Measurements from ENCODE around the gene CDKN2D.
"Not testable (repeated sequence)": the region's sequence is repeated elsewhere in the genome, so short reads cannot be mapped to it uniquely, and the experiment has no call there.

The CDKN2D gene

DNA sequence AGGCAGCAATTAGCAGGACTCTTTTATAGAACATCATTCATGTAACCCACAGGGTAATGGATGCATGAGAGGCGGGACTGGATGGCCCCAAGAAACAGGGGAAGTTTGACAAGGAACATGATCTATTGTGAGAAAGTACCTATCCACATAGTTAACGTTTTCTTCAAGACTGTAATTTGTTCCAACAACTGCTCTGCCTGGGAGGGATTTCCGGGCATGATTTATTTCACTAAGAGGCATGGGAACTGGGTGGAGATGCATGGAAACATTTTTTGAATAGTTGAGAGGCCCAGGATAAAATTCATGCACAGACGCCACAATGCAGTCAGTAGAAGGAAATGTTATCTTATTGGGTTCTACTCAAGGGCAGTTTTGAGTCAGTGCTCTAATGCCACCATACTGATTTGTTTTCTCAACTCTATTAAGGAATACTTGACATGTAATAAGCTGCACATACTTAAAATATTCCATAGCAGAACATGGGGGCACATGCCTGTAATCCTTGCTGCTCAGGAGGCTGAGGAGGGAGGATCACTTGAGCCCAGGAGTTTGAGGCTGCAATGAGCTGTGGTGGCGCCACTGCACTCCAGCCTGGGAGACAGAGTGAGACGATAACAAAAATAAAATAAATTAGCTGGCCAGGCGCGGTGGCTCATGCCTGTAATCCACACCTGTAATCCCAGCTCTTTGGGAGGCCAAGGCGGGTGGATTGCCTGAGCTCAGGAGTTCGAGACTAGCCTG is 35.0 kb downstream of the CDKN2D start:
- Histone ChIP-seq H3K27me3 (ENCODE audit: control insufficient read depth, low read length) (peaks cover 26% of the 10 kb centered on the region), H3K79me2 (ENCODE audit: control insufficient read depth, low read length) (no peaks in the 10 kb centered on the region), H3K4me2 (ENCODE audit: low read length) (no peak overlapping the region), H3K4me1 (ENCODE audit: control insufficient read depth, low read length) (no peaks in the 10 kb centered on the region), H3K9me3 (ENCODE audit: control insufficient read depth, insufficient read depth, low read length) (peaks cover 2% of the 10 kb centered on the region; the same call in 1 of the 2 replicates), H4K20me1 (ENCODE audit: control insufficient read depth, insufficient read depth, low read depth, low read length) (no peaks in the 10 kb centered on the region), H3K27ac (ENCODE audit: low read depth, low read length) (no peak overlapping the region), H3F3A (ENCODE audit: control insufficient read depth, insufficient read depth) (no peaks in the 10 kb centered on the region), H3K4me3 (ENCODE audit: low read length) (no peak overlapping the region), H3K9me2 (replicated peaks; ENCODE audit: control insufficient read depth, low read length) (no peaks in the 10 kb centered on the region), H3K36me3 (ENCODE audit: control insufficient read depth, low read length) (no peaks in the 10 kb centered on the region)
- TF ChIP-seq, protein P1, sequence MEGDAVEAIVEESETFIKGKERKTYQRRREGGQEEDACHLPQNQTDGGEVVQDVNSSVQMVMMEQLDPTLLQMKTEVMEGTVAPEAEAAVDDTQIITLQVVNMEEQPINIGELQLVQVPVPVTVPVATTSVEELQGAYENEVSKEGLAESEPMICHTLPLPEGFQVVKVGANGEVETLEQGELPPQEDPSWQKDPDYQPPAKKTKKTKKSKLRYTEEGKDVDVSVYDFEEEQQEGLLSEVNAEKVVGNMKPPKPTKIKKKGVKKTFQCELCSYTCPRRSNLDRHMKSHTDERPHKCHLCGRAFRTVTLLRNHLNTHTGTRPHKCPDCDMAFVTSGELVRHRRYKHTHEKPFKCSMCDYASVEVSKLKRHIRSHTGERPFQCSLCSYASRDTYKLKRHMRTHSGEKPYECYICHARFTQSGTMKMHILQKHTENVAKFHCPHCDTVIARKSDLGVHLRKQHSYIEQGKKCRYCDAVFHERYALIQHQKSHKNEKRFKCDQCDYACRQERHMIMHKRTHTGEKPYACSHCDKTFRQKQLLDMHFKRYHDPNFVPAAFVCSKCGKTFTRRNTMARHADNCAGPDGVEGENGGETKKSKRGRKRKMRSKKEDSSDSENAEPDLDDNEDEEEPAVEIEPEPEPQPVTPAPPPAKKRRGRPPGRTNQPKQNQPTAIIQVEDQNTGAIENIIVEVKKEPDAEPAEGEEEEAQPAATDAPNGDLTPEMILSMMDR (IDR thresholded peaks at IDR 0.05; ENCODE audit: low read depth, low read length, poor library complexity, severe bottlenecking) = no peak
- TF ChIP-seq EZH2phosphoT487 (IDR thresholded peaks at IDR 0.05; ENCODE audit: borderline replicate concordance, low read length) = no peak

DNA sequence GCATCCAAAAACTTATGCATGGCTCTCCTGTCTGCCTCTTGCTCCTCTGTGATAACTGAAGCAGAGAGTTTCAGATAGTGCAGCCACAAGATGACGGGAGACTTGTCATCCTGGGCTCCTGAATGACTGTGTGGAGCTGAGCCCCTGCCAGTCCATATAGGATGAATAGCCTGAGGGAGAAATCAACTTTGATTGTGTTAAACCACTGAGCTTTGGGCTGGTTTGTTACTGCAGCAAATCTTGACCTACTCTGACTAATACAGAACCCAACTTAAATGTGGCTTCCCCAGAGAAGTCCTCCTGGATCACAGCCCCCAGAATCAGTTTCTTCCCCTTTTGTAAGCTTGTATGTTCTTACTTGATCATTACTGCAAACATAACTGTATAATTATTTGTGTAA is 36.3 kb downstream of the CDKN2D start:
- no peak overlapping the region for H3K27ac ChIP-seq (ENCODE audit: low read depth, low read length)

DNA sequence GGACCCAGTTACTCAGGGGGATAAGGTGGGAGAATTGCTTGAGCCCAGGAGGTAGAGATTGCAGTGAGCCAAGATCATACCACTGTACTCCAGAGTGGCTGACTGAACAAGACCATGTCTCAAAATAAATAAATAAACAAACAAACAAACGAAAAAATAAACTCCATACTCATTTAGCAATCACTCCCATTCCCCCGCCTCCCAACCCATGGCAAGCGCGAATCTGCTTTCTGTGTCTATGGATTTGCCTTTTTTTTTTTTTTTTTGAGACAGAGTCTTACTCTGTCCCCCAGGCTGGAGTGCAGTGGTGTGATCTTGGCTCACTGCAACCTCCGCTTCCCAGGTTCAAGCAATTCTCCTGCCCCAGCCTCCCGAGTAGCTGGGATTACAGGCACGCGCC is 41.9 kb downstream of the CDKN2D start:
- H3K4me2 ChIP-seq (ENCODE audit: low read length); H3K36me3 ChIP-seq (ENCODE audit: control insufficient read depth, low read length); H3K4me3 ChIP-seq (ENCODE audit: low read length); H4K20me1 ChIP-seq (ENCODE audit: control insufficient read depth, insufficient read depth, low read depth, low read length); H3K9me3 ChIP-seq (ENCODE audit: control insufficient read depth, insufficient read depth, low read length); H3K9me2 ChIP-seq (replicated peaks; ENCODE audit: control insufficient read depth, low read length); H3K27ac ChIP-seq (ENCODE audit: low read depth, low read length); H3K27me3 ChIP-seq (ENCODE audit: control insufficient read depth, low read length); H3K79me2 ChIP-seq (ENCODE audit: control insufficient read depth, low read length); H3F3A ChIP-seq (ENCODE audit: control insufficient read depth, insufficient read depth); H3K4me1 ChIP-seq (ENCODE audit: control insufficient read depth, low read length): not testable (repeated sequence)

More for the DNA sequence above, 36.3 kb downstream of the CDKN2D start:
- Histone ChIP-seq H3K9me3 (ENCODE audit: control insufficient read depth, insufficient read depth, low read length) (peaks cover 2% of the 10 kb centered on the region; the same call in 1 of the 2 replicates), H3K79me2 (ENCODE audit: control insufficient read depth, low read length) (no peaks in the 10 kb centered on the region), H3K9me2 (replicated peaks; ENCODE audit: control insufficient read depth, low read length) (no peaks in the 10 kb centered on the region), H3K36me3 (ENCODE audit: control insufficient read depth, low read length) (no peaks in the 10 kb centered on the region), H3K4me3 (ENCODE audit: low read length) (no peak overlapping the region), H3K27me3 (ENCODE audit: control insufficient read depth, low read length) (peaks cover 13% of the 10 kb centered on the region), H3F3A (ENCODE audit: control insufficient read depth, insufficient read depth) (no peaks in the 10 kb centered on the region), H3K4me1 (ENCODE audit: control insufficient read depth, low read length) (no peaks in the 10 kb centered on the region), H4K20me1 (ENCODE audit: control insufficient read depth, insufficient read depth, low read depth, low read length) (no peaks in the 10 kb centered on the region), H3K4me2 (ENCODE audit: low read length) (no peak overlapping the region)
- TF ChIP-seq EZH2phosphoT487 (IDR thresholded peaks at IDR 0.05; ENCODE audit: borderline replicate concordance, low read length) = no peak

DNA sequence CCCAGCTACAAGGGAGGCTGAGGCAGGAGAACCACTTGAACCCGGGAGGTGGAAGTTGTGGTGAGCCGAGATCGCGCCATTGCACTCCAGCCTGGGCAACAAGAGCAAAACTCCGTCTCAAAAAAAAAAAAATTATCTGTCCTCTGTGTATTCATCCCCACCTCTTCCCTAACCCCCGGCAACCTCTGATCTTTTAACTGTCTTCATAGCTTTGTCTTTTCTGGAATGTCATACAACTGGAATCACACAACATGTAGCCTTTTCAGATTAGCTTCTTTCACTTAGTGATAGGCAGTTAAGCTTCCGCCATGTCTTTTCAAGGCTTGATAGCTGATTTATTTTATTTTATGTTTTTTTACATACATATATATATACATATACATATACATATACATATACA is 43.1 kb downstream of the CDKN2D start:
- H3K27ac ChIP-seq (ENCODE audit: low read depth, low read length) = no peak overlapping the region
- H3K4me1 ChIP-seq (ENCODE audit: control insufficient read depth, low read length) = no peaks in the 10 kb centered on the region
- H3K36me3 ChIP-seq (ENCODE audit: control insufficient read depth, low read length) = no peaks in the 10 kb centered on the region
- H4K20me1 ChIP-seq (ENCODE audit: control insufficient read depth, insufficient read depth, low read depth, low read length) = no peaks in the 10 kb centered on the region
- no peaks in the 10 kb centered on the region for H3K9me3 ChIP-seq (ENCODE audit: control insufficient read depth, insufficient read depth, low read length)
- H3K4me3 ChIP-seq (ENCODE audit: low read length) = no peak overlapping the region
- H3K27me3 ChIP-seq (ENCODE audit: control insufficient read depth, low read length) = peaks cover 8% of the 10 kb centered on the region
- TF ChIP-seq, protein P1 (IDR thresholded peaks at IDR 0.05; ENCODE audit: low read depth, low read length, poor library complexity, severe bottlenecking) = no peak
- H3K79me2 ChIP-seq (ENCODE audit: control insufficient read depth, low read length) = no peaks in the 10 kb centered on the region
- no peak overlapping the region for H3K4me2 ChIP-seq (ENCODE audit: low read length)
- no peaks in the 10 kb centered on the region for H3F3A ChIP-seq (ENCODE audit: control insufficient read depth, insufficient read depth)
- no peaks in the 10 kb centered on the region for H3K9me2 ChIP-seq (replicated peaks; ENCODE audit: control insufficient read depth, low read length)

All from DOHH2 (cell line).